GM19463 (cell line): ENCODE data around the gene AHCYL1.

Source experiments
- ATAC-seq: cut with Tn5 transposase; IDR thresholded peaks from one replicate; pipeline ENCODE4 v1.9.1; 2021; ENCODE audit warnings: mild to moderate bottlenecking, moderate library complexity; ENCODE audit not compliant: unreplicated experiment

Gene AHCYL1

DNA sequence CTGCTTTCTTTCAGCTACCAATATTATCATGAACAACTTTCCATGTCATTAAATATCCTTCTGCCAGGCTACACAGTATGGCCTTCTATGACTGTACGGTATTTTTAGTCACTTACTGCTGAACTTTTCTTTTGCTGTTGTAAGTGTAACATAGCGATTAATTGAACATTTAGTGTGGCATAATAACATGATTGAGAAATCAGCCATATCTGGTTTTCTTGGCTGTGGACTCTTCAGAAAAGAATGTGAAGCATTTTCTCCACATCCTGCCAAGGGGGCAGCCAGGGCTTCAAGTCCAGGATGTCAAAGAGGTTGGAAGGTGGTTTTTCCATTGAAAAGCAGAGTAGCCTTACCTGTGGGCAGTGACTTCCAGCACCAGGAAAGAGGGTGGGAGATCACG lies 8.8 kb upstream of the AHCYL1 start:
- no peak for ATAC-seq

DNA sequence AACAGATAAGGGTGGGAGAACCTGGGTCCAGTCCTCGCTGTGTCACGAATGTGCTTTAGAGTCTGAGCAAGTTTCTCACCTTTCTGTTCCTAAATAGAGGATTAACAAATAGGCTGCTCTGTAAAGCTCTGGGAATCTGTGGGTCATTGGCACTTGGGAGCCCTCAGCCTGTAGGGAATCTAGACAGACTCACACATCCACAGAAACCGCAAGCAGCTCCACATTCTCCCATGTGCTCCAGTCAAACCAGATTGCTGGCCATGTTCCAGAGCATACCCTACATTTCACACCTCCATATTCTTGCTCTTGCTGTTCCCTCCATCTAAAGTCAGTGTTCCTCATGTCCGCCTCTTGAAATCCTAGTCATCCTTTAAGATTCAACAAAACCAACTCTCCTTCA lies 7.8 kb upstream of the AHCYL1 start:
- no peak for ATAC-seq

DNA sequence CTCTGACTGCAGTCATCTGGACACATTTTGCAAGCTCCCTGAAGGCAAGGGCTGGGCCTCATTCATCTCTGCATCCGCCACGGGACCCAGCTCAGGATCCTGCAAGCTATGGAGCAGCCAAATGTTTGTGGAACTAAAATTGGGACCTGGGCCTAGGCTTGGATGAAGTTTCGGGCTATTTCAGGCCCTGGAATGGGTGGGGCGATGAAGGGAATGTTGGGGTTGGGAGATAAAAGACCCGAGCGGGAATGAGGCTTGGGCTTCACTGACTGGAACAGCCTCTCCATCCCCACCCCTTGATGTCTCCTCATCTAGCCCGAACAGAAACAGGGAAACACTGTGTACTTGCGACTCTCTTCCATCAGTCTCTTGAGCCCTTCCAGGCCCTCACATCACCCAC lies 7.3 kb upstream of the AHCYL1 start:
- ATAC-seq: no peak

DNA sequence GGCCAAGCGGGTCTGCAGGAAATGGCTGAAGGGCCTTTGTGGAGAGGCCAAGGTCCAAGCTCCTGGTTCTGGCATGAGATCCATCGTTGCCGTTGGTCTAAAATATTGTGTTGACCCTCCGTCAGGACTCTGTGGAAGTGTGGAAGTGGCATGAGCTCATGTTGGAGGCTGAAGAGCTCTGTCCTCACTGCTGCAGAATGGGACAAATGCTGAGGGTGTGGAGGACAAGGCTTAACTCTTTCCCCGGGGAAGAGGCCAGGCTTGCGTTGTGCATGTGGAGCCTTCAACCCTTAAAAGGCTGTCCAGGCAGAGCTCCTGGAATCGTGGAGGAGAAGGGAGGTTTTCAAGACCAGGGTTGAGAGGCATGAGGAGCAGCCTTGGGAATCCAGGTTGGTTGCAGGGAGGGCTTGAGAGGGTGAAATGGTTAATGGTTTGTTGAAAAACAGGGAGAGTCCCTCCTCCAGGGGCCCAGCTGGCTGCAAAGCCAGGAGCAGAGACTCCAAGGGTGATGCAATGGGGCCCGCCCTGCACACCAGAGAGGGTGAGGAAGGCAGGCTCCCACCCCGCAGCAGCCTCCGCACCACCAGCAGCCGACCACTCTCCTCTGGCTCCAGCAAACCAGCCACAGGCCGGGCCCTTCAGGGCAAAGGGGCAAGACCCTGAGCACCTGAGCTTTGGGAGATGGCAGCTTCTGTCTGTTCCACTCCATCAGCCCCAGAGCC lies 6.7 kb upstream of the AHCYL1 start:
- ATAC-seq: no peak

DNA sequence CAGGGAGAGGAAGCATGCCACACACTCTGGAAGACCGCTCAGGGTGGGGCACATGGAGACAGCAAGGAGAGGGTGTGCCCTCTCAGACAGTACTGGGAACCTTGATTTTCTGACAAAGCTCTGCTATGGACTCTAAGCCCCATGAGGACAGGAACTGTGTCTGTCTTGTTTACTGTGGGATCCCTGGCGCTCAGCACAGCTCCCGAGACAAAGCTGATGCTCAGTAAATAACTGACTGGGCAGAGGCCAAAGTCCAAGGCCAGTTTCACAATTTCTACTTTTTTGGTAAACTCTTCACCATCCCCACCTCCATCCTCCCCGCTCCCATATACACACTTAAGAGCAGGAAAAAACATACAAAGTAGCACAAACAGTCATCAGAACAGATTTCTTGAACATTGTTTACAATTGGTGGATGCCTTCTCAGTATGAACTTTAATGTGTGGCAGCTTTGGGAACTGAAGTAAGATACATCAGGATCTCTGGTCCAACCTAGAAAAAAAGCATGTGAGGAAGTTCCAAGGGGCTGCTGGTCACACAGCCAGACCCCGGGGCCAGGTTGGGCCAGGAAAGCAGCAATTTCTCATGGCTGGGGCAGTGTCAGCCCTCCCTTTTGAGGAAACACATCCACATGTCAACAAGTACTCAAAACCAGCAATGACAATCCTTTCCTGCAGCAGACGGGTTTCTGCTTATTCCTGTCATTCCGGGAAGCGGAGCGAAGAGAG lies 5.6 kb upstream of the AHCYL1 start:
- no peak for ATAC-seq

DNA sequence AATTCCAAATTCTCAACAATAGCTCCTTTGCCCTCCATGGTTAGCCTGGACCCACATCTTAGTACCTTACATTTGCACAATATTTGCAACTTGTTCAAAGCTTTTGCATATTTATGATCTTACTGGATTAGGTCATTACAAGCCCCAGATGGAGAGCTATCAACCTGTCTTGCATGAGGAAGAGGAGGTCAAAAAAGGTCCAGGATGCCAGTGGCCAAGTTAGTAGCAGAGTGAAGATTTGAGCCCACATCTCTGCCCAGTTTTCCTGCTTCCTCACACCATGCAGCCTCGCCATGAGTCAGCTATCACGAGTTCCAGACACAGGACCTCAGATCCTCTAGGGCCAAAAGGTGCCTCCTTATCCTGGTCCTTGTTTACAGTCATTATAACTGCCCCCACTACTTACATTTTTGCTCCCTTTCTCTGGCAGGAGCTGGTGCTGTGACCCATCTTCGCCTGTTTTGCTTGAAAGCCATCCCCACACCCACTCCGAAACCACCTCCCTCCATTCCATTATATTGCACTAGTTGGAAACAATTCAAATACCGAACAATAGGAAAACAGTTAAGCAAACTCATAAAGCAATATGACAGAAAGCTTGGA lies 5.0 kb upstream of the AHCYL1 start:
- ATAC-seq: no peak

DNA sequence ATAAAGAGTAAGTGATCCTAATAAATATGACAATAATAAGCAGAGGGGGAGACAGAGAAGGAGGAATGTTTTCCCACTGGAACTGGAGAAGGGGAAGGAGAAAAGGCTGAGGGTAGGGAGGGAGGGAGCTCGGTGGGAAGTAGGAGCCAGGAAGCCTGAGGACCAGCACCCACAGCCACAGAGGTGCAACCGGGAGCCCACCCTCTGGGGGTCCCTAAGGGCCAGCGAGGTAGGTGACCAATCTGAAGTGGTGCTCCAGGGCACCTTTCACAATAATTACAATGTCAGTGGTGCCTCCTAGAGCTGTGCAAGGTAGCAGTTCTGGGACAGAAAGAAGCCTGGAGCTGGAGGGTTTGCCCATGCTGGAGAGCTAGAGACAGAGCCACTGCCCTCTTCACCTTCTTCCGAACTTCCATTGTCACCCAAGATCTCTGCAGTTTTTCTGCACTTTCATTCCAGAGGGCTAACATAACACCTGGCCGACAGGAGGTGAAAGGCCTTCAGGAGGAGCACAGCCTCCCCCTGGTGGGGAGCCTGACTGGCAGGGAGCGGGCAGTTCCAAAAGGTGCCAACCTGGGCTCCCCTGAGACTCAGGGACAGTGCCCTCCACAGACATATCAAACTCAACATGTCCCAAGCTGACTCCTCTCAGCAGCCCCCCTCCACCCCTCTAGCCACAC lies 4.1 kb upstream of the AHCYL1 start:
- ATAC-seq: no peak

DNA sequence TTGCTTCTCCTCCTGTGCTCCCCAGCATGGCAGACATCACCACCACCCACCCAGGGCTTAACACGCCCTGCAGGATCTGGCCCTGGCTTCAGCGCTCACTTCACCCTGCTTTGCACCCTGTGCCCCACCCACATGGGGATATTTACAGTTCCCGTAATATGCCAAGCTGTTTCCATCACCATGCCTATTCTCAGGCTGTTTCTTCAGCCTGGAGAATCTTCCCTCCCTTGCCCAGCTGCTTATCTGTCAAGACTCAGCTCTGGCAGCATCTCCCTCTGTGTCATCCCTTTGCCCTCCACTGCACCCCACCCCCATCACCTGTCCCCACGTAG lies 3.6 kb upstream of the AHCYL1 start:
- no peak for ATAC-seq

DNA sequence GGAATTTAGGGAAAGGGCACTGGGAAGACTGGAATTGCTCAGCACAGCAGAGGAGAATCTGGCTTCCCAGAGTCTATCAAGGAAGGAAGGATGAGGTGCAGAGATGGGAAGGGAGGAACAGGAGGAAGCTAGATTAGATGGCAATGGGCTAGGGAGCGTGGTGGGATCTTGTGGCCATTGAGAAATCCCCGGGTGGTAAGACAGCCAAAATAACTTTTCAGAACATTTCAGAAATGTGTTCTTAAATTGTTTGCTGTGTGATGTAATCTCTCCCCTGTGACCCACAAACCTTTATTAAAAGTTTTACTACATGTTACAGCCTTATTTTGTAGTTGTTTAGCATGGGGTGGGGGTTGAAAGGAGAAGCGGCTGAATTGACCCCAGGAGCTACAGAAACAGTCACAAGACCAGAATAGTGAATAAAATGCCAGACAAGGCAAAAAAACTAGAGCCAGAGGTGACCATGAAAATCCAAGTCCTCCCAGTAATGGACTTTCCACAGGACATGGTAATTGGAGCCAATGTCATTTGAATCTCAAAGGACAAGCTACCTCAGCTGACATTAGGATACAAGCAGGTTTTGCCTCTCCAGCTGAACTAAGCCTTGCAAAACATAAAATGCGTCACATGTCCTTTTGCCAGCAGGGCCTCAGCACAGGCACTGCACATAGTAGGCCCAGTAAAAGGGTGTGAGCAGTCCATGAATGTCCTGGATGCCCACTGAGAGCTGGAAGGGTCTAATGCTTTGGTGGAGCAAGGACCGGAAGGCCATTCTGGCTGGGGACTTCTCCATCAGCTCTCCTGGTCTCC lies 980 bp upstream of the AHCYL1 start:
- no peak for ATAC-seq

DNA sequence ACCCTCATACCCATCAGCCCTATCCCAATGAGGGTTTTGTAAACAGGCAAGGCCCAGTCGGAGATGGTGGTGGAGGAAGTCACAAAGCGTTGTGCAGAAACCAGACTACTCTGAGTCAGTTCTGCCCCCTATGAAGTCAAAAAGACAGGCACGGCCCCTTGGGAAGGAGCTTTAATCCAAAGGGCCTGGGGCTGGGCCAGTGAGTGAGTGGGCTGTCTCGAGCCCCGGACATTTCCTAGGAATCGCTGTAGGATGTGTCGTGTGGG lies 442 bp upstream of the AHCYL1 start:
- ATAC-seq: no peak

DNA sequence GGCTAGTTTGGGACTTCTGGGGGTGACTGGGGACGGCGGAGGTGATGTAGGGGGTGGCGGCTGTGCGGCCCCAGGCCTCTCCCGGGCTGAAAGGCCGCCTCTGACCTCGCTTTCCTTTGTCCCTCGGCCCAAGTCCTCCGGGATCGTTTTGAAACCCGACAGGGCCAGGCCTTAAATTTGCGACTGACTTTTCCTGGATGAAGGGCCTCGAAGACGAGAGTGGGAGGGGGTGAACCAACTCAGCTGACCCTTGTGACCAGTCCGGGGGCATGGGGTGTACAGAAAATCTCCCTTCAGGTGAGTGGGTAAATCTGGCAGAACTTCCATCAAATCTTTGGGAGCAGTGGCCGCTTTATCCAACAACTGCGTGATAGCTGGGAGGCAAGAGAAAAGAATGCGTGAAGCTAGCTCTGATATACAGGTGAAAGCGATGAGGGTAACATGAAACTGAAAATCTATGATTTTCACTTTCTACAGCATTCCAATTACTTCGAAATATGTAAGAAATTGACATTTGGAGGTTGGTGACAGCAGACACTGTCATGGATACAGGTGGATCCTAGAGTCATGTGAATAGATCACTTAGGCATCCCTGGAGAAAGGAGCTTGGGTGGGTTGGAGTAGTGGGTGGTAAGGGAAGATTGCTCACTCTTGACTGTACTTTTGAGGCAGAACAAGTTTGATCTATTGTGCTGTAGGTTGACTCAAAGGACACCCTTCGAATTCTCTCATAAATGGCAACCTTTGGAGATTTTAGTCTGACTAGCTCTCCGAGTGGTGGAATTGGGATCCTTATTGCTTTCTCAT lies 885 bp downstream of the AHCYL1 start:
- ATAC-seq: no peak

DNA sequence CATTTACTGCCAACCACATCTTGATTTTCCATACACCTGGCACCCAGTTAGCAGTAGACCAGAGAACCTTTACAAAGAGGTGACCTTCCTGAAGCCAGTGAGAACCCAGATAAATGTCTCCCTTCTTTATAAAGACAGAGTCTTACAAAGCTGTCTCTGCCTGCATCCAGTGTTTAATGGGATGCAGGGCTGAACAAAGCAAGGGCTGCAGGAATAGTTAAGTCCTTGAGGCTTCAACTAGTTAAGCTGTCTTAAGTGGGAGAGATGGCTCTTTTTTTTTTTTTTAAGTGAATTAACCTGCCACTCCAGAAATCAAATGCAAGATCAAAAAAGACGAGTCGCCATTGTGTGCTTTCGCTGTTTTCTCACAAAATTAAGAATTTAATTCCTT lies 1.5 kb downstream of the AHCYL1 start:
- ATAC-seq: no peak

DNA sequence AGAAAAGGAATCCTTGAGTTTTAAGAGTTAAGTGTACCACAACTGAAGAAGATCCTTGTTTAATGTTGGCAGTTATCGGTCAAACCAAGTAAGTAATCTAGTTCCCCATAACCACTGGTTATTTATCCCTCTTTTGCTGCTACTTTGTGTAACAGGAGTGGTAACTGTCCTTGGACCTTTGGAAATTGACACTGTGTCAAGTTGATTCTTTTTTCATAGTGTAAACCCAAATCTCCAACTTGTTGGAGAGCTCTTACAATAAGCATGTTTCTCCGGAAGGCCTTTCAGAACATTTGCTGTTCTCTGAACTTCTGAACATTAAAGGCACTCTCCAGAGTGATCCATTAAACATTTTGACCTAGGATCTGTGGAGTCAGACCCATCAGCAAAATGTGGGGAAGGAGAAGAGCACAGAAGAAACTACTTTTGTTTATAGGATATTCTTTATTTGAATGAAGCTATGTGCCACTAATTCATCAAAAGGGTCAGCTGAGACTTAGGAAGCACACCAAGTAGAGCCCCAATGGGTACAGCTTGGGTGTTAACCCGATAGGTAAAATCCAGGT lies 3.9 kb downstream of the AHCYL1 start:
- no peak for ATAC-seq

DNA sequence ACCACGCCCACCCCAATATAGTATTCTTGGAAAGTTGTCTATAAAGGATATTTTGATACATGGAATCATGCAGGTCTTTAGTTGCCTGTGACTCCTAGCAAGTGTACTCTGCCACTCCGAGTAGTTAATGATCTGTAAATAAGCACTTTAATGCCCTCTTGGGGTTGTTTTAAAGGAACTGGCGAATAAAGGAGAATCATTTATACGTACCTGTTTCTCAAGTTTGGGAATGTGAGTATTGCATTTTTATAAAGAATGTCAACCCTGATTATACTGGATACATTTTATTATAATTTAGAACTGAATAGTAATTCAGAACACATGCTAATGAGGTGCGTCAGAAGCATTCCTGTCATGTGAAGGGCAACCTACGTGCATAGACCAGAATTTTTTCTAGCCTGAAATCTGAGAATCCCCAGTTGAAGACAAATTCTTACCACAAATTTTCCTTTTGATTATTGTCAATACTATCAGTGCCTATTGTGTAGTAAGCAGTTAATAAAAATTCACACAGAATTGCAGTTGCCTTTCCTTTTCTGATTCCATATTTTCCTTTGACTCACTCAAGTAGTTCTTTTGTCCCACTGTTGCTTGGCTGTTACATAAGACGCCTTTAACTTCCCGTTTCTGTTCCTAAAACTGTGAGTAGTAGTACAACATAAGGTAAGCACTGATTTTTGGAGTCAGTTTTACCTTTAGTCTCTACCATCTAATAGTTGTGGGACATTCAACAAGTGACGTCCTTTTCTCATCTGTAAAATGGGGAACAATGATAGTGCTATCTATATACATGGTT lies 5.1 kb downstream of the AHCYL1 start:
- no peak for ATAC-seq

DNA sequence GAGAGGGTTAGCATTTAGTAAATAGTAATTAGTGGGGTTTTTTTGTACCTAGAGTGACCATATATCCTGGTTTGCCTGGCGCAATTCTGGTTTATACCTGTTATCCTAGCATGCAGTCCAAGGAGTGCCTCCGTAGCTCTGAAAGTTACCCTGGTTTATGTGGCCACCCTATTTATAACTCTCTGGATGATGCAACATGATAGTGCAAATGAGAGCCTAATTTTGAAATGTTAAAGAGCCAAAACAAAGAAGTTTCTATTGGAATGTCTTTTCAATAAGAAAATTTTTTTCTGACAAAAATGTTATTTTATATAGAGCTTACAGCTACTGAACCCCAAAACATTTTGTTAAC lies 5.7 kb downstream of the AHCYL1 start:
- ATAC-seq: no peak

DNA sequence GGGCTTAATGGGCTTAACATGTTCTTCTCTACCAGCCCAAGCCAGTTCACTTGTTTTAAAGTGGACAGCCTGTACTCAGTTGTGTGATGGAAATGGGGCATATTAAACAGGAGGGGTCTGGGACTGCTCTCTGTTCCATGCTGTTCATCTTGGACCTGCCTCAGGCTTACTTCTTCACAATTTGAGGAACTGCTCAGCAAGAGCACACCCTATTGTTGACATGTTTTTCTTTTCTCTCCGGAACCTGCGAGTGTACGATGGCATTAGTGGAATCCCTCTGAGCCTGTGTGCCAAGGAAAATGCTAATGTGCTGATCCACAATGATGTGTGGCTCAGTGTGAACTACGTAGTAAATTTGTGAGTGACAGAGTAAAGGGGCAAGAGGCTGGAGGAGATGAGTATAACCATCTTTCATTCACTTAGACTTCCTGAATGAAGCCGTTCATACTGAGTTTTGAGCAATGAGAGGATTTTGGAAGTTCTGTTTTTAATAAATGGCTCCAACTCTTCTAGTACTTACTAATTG lies 6.9 kb downstream of the AHCYL1 start:
- ATAC-seq: no peak

DNA sequence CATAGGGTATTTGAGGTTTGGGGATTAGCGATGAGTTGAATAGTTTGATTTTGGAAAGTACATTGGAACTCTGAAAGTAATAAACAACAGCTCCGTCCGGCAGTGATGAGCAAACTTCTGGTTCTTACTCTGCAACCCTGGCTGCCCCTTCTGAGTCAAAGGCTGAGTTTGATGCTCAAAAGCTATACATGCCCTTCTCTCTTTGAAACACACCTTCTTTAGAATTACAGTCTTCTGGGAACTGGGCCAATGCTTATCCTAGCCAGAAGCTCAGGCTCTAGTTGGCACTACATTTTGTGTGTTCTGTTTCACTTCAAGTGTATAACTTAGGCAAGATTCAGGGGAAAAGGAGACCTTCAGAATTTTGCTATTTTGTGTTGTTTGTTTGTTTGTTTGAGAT lies 9.3 kb downstream of the AHCYL1 start:
- ATAC-seq: no peak

DNA sequence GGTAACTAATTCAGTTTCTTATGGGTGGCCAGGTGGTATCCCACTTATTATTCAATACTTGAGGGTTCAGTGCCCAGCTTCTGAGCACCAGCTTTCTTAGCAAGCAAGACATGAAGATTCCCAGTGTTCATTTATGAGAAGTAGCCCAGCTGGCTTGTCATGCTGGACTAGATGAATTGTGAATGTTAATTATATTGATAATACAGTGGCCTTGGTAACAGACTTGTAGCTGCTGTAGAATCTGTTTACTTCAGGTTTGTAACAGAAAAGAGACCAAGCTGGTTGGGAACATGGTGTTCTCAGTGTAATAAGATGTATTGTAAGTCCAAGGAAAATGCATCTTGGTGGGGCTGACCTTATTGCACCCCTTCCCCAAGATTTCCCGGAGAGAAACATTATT lies 10.1 kb downstream of the AHCYL1 start:
- ATAC-seq: no peak

DNA sequence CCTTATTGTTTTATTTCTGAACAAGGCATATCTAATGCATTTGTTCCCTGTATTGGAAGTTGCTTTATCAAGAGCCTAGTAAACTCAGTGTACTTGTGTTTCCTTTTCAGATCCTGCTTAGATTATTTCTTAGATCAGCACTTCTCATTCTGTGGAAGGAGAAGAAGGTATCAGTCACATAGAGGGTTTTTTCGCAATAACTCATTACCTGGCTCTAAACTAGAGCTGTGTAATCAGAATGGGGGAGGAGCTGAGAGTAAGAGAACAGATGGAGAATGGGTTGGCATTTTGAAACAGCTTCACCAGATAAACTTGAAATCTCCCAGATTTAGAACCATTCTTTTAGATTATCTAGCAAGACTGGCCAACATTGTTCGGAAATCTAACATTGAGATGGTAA lies 11.0 kb downstream of the AHCYL1 start:
- ATAC-seq: no peak
